Right atrium auricular region (tissue), 2 donors: ENCODE measurements around the gene RIPOR2. TPM values are rescaled to one million over a fixed set of nuclear protein-coding genes. Genes with fewer than 3 reads are reported as not detected.
"Not testable (repeated sequence)": the region's sequence is repeated elsewhere in the genome, so short reads cannot be mapped to it uniquely, and the experiment has no call there.

Source experiments
- DNase-seq: peaks from one replicate; pipeline ENCODE4 v3.0.0-alpha.2; 2019; ENCODE audit warnings: low spot score
- H3K27ac ChIP-seq, 2 donors: fragments of 200-600 bp; sonication (generic); 1 replicate in 1 of 2; 2 replicates in 1 of 2; pipeline ENCODE4 v1.5.1; 2016 to 2019
- H3K27me3 ChIP-seq, 2 donors: fragments of 200-600 bp; sonication (generic); one replicate each; pipeline versions ENCODE4 v1.5.1 to v1.6.0; 2017 to 2019
- H3K36me3 ChIP-seq: fragments of 200-600 bp; sonication (generic); one replicate; pipeline ENCODE4 v1.5.1; 2016
- H3K4me1 ChIP-seq, 2 donors: fragments of 200-600 bp; sonication (generic); one replicate each; pipeline versions ENCODE4 v1.5.1 to v1.6.0; 2017 to 2019
- H3K4me3 ChIP-seq, 2 donors: fragments of 200-600 bp; sonication (generic); 1 replicate in 1 of 2; 2 replicates in 1 of 2; pipeline ENCODE4 v1.5.1; 2017 to 2019; ENCODE audit warnings: mild to moderate bottlenecking in 1 of 2, moderate library complexity in 1 of 2
- H3K9me3 ChIP-seq, 2 donors: fragments of 200-600 bp; sonication (generic); one replicate each; pipeline ENCODE4 v1.5.1; 2019
- CTCF ChIP-seq, 2 donors: fragments of 200-600 bp; sonication (generic); IDR thresholded peaks; one replicate each; pipeline ENCODE4 v1.5.1; 2019; ENCODE audit warnings: antibody characterized with exemption in 2 of 2
- total RNA-seq, 2 donors: library from RNA; depleted of rRNA; stranded (reverse); fragments of >200 nt; gene quantifications; one replicate each; pipeline ENCODE4 v1.1.0, GENCODE V29; 2016

Gene RIPOR2
- total RNA-seq, 2 donors from 2014 or later, result 2.4 to 7.3 TPM

GRCh38 chr6:24882295-24882694 lies 53.5 kb downstream of the RIPOR2 start:
- no peak for TF ChIP-seq CTCF (IDR thresholded peaks at IDR 0.05)
- Histone ChIP-seq H3K27ac (no peak overlapping the region), H3K27me3 (no peaks in the 10 kb centered on the region), H3K4me1 (no peaks in the 10 kb centered on the region), H3K4me3 (no peak overlapping the region), H3K36me3 (no peaks in the 10 kb centered on the region), H3K9me3 (peaks cover 0 to 3% of the 10 kb centered on the region in 2 donors)
- no peak for DNase-seq

GRCh38 chr6:24881376-24881775 lies 54.4 kb downstream of the RIPOR2 start:
- H3K27me3 ChIP-seq, result no peaks in the 10 kb centered on the region
- DNase-seq, result no peak
- no peak overlapping the region for H3K4me3 ChIP-seq
- no peaks in the 10 kb centered on the region for H3K4me1 ChIP-seq
- no peak overlapping the region for H3K27ac ChIP-seq
- no peak for TF ChIP-seq CTCF (IDR thresholded peaks at IDR 0.05)
- H3K9me3 ChIP-seq, result peaks cover 0 to 8% of the 10 kb centered on the region in 2 donors
- H3K36me3 ChIP-seq, result no peaks in the 10 kb centered on the region

GRCh38 chr6:24880451-24880850 lies 55.3 kb downstream of the RIPOR2 start:
- no peak overlapping the region for H3K27ac ChIP-seq
- H3K9me3 ChIP-seq, result peaks cover 0 to 8% of the 10 kb centered on the region in 2 donors
- no peak overlapping the region for H3K4me3 ChIP-seq
- H3K36me3 ChIP-seq, result no peaks in the 10 kb centered on the region
- TF ChIP-seq CTCF (IDR thresholded peaks at IDR 0.05), result no peak
- H3K27me3 ChIP-seq, result no peaks in the 10 kb centered on the region
- H3K4me1 ChIP-seq, result no peaks in the 10 kb centered on the region
- DNase-seq, result no peak

GRCh38 chr6:24879351-24879750 lies 56.4 kb downstream of the RIPOR2 start:
- Histone ChIP-seq H3K9me3 (peaks cover 0 to 8% of the 10 kb centered on the region in 2 donors), H3K4me1 (no peaks in the 10 kb centered on the region), H3K4me3 (no peak overlapping the region), H3K36me3 (no peaks in the 10 kb centered on the region), H3K27ac (no peak overlapping the region), H3K27me3 (no peaks in the 10 kb centered on the region)
- DNase-seq, result no peak
- TF ChIP-seq CTCF (IDR thresholded peaks at IDR 0.05), result no peak

GRCh38 chr6:24877747-24878146 lies 58.0 kb downstream of the RIPOR2 start:
- H3K27me3 ChIP-seq, H3K36me3 ChIP-seq, DNase-seq, H3K4me1 ChIP-seq, H3K27ac ChIP-seq, H3K9me3 ChIP-seq, H3K4me3 ChIP-seq: not testable (repeated sequence)

GRCh38 chr6:24876499-24877465 lies 59.0 kb downstream of the RIPOR2 start:
- Histone ChIP-seq H3K4me3 (no peak overlapping the region), H3K4me1 (no peaks in the 10 kb centered on the region), H3K9me3 (peaks cover 0 to 8% of the 10 kb centered on the region in 2 donors), H3K27me3 (no peaks in the 10 kb centered on the region), H3K27ac (no peak overlapping the region), H3K36me3 (no peaks in the 10 kb centered on the region)
- DNase-seq, result no peak
- TF ChIP-seq CTCF (IDR thresholded peaks at IDR 0.05), result no peak
